Smooth muscle cell (in vitro differentiated cells): ENCODE measurements around the gene SEC23IP. TPM values are rescaled to one million over a fixed set of nuclear protein-coding genes. Genes with fewer than 3 reads are reported as not detected.

Source experiments
- DNase-seq: peaks from one replicate; lab custom pipeline; 2025; ENCODE audit not compliant: unreplicated experiment; lab: John Stamatoyannopoulos, UW
- H2AFZ ChIP-seq: fragments of 200-600 bp; sonication (generic); 2 replicates; pipeline ENCODE4 v1.6.0; 2016; ENCODE audit warnings: antibody characterized with exemption, low read depth, mild to moderate bottlenecking
- H3F3A ChIP-seq: fragments of 200-600 bp; sonication (generic); 2 replicates; pipeline ENCODE4 v1.6.0; 2017; ENCODE audit warnings: antibody characterized with exemption, low read depth
- H3K27ac ChIP-seq: fragments of 200-600 bp; sonication (generic); 2 replicates; pipeline ENCODE4 v1.5.1; 2016; ENCODE audit warnings: low read depth, mild to moderate bottlenecking
- H3K27me3 ChIP-seq: fragments of 200-600 bp; sonication (generic); 2 replicates; pipeline ENCODE4 v1.6.1; 2016; ENCODE audit warnings: low read depth, mild to moderate bottlenecking
- H3K36me3 ChIP-seq: fragments of 200-600 bp; sonication (generic); 2 replicates; pipeline ENCODE4 v1.5.1; 2016; ENCODE audit warnings: low read depth
- H3K4me1 ChIP-seq: fragments of 200-600 bp; sonication (generic); 2 replicates; pipeline ENCODE4 v1.5.1; 2016; ENCODE audit warnings: low read depth
- H3K4me2 ChIP-seq: fragments of 200-600 bp; sonication (generic); 2 replicates; pipeline ENCODE4 v1.6.0; 2016; ENCODE audit warnings: mild to moderate bottlenecking
- H3K4me3 ChIP-seq: fragments of 200-600 bp; sonication (generic); 2 replicates; pipeline ENCODE4 v1.5.1; 2016; ENCODE audit warnings: mild to moderate bottlenecking
- H3K79me2 ChIP-seq: fragments of 200-600 bp; sonication (generic); 2 replicates; pipeline ENCODE4 v1.6.0; 2016; ENCODE audit warnings: low read depth, mild to moderate bottlenecking
- H3K9ac ChIP-seq: fragments of 200-600 bp; sonication (generic); 2 replicates; pipeline ENCODE4 v1.6.0; 2016; ENCODE audit warnings: low read depth
- H3K9me3 ChIP-seq: fragments of 200-600 bp; sonication (generic); replicated peaks from 2 replicates; pipeline ENCODE4 v1.5.1; 2016; ENCODE audit warnings: low read depth
- H4K20me1 ChIP-seq: fragments of 200-600 bp; sonication (generic); 2 replicates; pipeline ENCODE4 v1.6.0; 2016; ENCODE audit warnings: low read depth
- WGBS: methylation state at CpG from one replicate; pipeline ENCODE4 v1.1.7; 2016; ENCODE audit warnings: low lambda C conversion rate; 5-methylcytosine and 5-hydroxymethylcytosine counted together
- polyA plus RNA-seq: library from polyadenylated mRNA; unstranded; fragments of >200 nt; fragmentation: Nextera tagmentation; extraction: Ambion mirVana; gene quantifications from 2 replicates; pipeline ENCODE4 v1.2.1, GENCODE V29; 2016
- total RNA-seq: library from RNA; depleted of rRNA; stranded (reverse); fragments of >200 nt; gene quantifications from 2 replicates; pipeline ENCODE4 v1.2.3, GENCODE V29; 2014
- TF ChIP-seq, protein P1 (sequence below): fragments of 200-600 bp; sonication (generic); IDR thresholded peaks from 2 replicates; pipeline ENCODE4 v1.5.1; 2017; ENCODE audit warnings: borderline replicate concordance, mild to moderate bottlenecking, antibody characterized with exemption; ENCODE audit not compliant: insufficient read depth, poor library complexity, severe bottlenecking

The SEC23IP gene
- total RNA-seq (33.0 and 35.9 TPM in 2 replicates), polyA plus RNA-seq (39.2 and 49.4 TPM in 2 replicates)

GRCh38 chr10:119892188-119893065 is at the start of gene SEC23IP:
TSS of gene SEC23IP (plus strand) at chr10:119892730. CDS start at chr10:119892783, 53 bp downstream.
- peaks cover 6% of the 10 kb centered on the region for H3F3A ChIP-seq
- H3K4me3 ChIP-seq = peak within 1 kb of the TSS; percentile 96
- no peaks in the 10 kb centered on the region for H3K36me3 ChIP-seq
- 1% methylated on average over 60 of the region's 61 CpGs for WGBS
- peaks cover 24% of the 10 kb centered on the region for H3K4me1 ChIP-seq
- peak within 1 kb of the TSS; percentile 96 for H3K9ac ChIP-seq
- peak within 1 kb of the TSS; percentile 100 for H3K4me2 ChIP-seq
- peaks cover 59% of the 10 kb centered on the region for H3K79me2 ChIP-seq
- no peaks in the 10 kb centered on the region for H3K27me3 ChIP-seq
- TF ChIP-seq, protein P1, sequence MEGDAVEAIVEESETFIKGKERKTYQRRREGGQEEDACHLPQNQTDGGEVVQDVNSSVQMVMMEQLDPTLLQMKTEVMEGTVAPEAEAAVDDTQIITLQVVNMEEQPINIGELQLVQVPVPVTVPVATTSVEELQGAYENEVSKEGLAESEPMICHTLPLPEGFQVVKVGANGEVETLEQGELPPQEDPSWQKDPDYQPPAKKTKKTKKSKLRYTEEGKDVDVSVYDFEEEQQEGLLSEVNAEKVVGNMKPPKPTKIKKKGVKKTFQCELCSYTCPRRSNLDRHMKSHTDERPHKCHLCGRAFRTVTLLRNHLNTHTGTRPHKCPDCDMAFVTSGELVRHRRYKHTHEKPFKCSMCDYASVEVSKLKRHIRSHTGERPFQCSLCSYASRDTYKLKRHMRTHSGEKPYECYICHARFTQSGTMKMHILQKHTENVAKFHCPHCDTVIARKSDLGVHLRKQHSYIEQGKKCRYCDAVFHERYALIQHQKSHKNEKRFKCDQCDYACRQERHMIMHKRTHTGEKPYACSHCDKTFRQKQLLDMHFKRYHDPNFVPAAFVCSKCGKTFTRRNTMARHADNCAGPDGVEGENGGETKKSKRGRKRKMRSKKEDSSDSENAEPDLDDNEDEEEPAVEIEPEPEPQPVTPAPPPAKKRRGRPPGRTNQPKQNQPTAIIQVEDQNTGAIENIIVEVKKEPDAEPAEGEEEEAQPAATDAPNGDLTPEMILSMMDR = no peak
- peaks cover 37% of the 10 kb centered on the region for H4K20me1 ChIP-seq
- DNase-seq = peak; percentile 75
- no peaks in the 10 kb centered on the region for H3K9me3 ChIP-seq
- peak within 1 kb of the TSS; percentile 74 for H3K27ac ChIP-seq
- peak within 1 kb of the TSS; percentile 83 for H2AFZ ChIP-seq

DNA sequence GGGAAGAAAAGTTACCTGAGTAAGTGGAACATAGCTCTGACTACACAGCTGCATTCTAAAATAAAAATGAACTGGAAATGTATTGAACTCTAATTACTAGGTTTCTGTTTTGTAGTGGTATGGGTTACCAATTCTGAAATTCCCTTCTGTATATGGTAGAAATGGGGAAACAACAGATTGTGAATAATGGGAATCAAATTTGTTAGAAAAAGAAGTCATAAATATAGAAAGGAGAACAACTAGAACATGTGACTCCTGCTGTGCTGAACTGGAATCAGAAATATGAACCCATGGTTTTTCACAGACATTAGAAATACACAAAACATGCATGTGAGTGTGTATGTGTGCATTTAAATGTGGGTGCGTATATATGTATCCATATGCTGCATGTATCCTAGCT is 46.9 kb upstream of the SEC23IP start:
- H3K27me3 ChIP-seq = no peaks in the 10 kb centered on the region
- no peak overlapping the region for H3K4me3 ChIP-seq
- peaks cover 22% of the 10 kb centered on the region for H3K36me3 ChIP-seq
- no peak for DNase-seq
- no peaks in the 10 kb centered on the region for H4K20me1 ChIP-seq
- no peak overlapping the region for H3K4me2 ChIP-seq
- no peak overlapping the region for H3K27ac ChIP-seq
- H3F3A ChIP-seq = no peaks in the 10 kb centered on the region
- H3K9ac ChIP-seq = no peak overlapping the region
- no peaks in the 10 kb centered on the region for H3K79me2 ChIP-seq
- H3K4me1 ChIP-seq = no peaks in the 10 kb centered on the region
- no peak overlapping the region for H2AFZ ChIP-seq
- H3K9me3 ChIP-seq = no peaks in the 10 kb centered on the region
- TF ChIP-seq, protein P1 = no peak
- WGBS = 100% methylated on average over 1 of the region's 1 CpG

DNA sequence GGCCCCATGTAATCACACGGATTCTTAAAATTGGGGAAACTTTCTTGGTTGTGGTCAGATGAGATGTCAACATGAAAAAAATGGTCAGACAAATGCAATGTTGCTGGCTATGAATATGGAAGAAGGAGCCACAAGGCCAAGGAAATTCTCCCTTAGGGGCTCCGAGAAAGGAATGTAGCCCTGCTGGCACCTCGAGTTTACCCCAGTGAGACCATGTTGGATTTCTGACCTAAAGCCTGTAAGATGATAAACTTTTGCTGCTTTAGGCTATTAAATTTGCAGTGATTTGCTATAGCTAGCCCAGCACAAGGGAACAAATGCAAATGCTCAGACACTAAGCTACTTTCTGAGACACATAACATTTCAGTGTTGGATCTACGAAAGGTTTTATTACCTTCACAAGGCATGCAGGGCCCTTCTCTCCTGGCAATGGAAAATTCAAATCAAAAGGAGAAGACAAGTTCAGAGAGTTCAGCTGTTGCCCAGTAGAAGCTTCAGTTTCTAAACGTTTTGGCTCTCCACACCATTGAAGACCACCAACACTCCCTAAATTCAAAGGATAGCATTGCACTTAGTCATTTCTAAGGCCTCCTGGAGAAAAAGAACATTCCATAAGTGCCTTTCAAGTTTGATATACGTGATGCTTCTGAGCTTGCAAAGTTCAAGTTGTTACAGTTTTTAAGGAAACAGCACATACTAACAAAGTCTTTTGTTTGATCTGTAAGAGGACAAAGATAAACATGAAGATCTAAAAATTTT is 43.3 kb upstream of the SEC23IP start:
- no peaks in the 10 kb centered on the region for H3F3A ChIP-seq
- no peak for DNase-seq
- no peak overlapping the region for H3K4me2 ChIP-seq
- no peak overlapping the region for H3K4me3 ChIP-seq
- H3K4me1 ChIP-seq = no peaks in the 10 kb centered on the region
- no peaks in the 10 kb centered on the region for H4K20me1 ChIP-seq
- 47% methylated on average over 6 of the region's 6 CpGs for WGBS
- H2AFZ ChIP-seq = no peak overlapping the region
- no peaks in the 10 kb centered on the region for H3K9me3 ChIP-seq
- no peaks in the 10 kb centered on the region for H3K27me3 ChIP-seq
- peaks cover 11% of the 10 kb centered on the region for H3K79me2 ChIP-seq
- H3K9ac ChIP-seq = no peak overlapping the region
- TF ChIP-seq, protein P1 = no peak
- peak overlapping the region; percentile 44 for H3K27ac ChIP-seq
- peaks cover 20% of the 10 kb centered on the region for H3K36me3 ChIP-seq
